Type B pancreatic cell (in vitro differentiated cells): Measurements from ENCODE around the gene ANKRD66. TPM values are rescaled to one million over a fixed set of nuclear protein-coding genes. Genes with fewer than 3 reads are reported as not detected.
A peak's percentile ranks its signal among the peaks of the same experiment; 100 is the strongest.

ENCODE experiments used
- DNase-seq: peaks from one replicate; pipeline ENCODE4 v3.0.0; 2021; ENCODE audit warnings: mixed read lengths; ENCODE audit not compliant: unreplicated experiment; ENCODE audit errors: extremely low spot score
- H3K27ac Mint-ChIP-seq: 2 replicates; pipeline ENCODE4 v1.8.0; 2021; ENCODE audit warnings: mild to moderate bottlenecking, mixed read lengths
- H3K27me3 Mint-ChIP-seq: 2 replicates; pipeline ENCODE4 v1.8.0; 2021; ENCODE audit warnings: mixed read lengths
- H3K36me3 Mint-ChIP-seq: 2 replicates; pipeline ENCODE4 v1.8.0; 2021; ENCODE audit warnings: mixed read lengths
- H3K4me1 Mint-ChIP-seq: one replicate; pipeline ENCODE4 v1.8.0; 2021; ENCODE audit warnings: mixed read lengths; ENCODE audit not compliant: unreplicated experiment
- H3K4me3 Mint-ChIP-seq: 2 replicates; pipeline ENCODE4 v1.8.0; 2021; ENCODE audit warnings: mild to moderate bottlenecking, mixed read lengths
- H3K9me3 Mint-ChIP-seq: 2 replicates; pipeline ENCODE4 v1.8.0; 2021; ENCODE audit warnings: mixed read lengths
- total RNA-seq: library from RNA; stranded (reverse); gene quantifications from 2 replicates; pipeline ENCODE4 v1.2.1, GENCODE V29; 2021; ENCODE audit warnings: low replicate concordance
- TF ChIP-seq, protein P1 (sequence below): fragments of 200-600 bp; sonication (generic); conservative IDR thresholded peaks from 2 replicates; pipeline ENCODE4 v1.5.0; 2021; ENCODE audit warnings: antibody characterized with exemption, mild to moderate bottlenecking

Gene ANKRD66
- total RNA-seq, 1 donor from 2014 or later: 0.34 TPM

DNA sequence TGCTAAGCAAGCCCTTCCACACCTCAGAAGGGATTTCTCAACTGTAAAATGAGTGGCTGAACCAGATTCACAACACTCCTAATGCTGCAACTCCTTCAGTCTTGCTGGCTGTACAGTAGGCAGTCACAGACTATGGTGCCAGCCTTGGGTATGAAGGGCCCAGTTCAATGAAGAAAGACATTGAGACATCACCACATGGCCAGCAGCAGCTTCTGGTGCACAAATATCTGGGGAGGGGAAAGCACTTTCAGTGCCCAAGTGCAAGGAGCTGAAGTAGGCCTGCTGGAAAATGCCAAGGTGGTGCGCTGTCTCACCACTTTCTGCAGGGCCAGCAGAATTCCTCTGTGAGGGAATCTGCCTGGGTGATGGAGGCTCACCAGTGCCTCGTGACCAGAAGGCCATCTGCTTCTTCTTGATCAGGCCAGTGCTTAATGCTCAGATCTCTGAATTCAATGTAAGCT is 13.4 kb upstream of the ANKRD66 start:
- Mint-ChIP-seq H3K9me3 (no peaks in the 10 kb centered on the region), H3K27ac (peak overlapping the region; percentile 80), H3K4me1 (no peaks in the 10 kb centered on the region), H3K36me3 (no peaks in the 10 kb centered on the region), H3K27me3 (peaks cover 62% of the 10 kb centered on the region), H3K4me3 (peak overlapping the region; percentile 85)
- no peak for DNase-seq
- TF ChIP-seq, protein P1, sequence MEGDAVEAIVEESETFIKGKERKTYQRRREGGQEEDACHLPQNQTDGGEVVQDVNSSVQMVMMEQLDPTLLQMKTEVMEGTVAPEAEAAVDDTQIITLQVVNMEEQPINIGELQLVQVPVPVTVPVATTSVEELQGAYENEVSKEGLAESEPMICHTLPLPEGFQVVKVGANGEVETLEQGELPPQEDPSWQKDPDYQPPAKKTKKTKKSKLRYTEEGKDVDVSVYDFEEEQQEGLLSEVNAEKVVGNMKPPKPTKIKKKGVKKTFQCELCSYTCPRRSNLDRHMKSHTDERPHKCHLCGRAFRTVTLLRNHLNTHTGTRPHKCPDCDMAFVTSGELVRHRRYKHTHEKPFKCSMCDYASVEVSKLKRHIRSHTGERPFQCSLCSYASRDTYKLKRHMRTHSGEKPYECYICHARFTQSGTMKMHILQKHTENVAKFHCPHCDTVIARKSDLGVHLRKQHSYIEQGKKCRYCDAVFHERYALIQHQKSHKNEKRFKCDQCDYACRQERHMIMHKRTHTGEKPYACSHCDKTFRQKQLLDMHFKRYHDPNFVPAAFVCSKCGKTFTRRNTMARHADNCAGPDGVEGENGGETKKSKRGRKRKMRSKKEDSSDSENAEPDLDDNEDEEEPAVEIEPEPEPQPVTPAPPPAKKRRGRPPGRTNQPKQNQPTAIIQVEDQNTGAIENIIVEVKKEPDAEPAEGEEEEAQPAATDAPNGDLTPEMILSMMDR: no peak

DNA sequence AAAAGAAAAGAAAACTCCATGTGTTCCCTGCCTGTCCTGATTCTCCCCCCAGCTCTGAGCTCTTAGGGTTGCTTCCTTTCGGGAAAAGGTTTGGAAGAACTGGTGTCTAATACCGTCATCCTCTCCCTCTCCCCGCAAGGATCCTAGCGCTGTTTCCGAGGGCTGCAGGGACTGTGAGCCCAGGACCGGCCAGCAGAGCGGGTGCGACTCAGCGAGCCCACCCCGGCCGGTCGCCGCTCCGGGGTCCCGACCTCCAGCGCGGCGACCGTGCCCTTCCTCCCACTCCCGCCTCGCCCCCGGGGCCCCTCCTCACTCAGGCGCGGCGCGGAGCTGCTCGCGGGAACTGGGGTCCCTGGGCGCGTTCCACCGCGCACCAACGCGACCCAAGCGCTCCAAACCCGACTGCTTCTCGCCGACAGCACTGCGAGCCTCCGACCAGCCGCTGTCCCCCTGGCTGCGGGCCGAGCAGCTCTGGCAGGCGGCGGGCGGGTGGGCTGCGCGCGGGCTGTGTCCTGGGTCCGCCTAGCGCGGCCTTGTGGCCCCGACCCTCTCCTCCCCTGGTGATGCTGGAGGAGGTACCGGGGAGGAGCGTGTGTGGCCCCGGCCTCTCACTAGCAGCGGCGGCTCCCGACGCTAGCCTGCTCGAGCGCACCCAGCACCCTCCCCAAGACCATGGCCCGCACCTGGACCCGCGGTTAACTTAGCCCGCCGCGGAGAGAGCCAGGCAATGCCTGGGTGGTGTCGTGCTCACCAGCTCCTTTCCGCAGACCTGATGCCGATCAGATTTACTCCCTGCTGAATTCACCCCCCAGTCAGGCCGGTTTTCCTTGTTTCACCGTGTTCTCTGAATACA is 11.6 kb upstream of the ANKRD66 start, which contains the start of gene PLA2G7:
Gene PLA2G7 (minus strand): TSS at position 509 of the 853 bp plus-strand sequence. CDS start 12,484 bp downstream, outside the sequence.
- Mint-ChIP-seq H3K4me1 (no peaks in the 10 kb centered on the region), H3K4me3 (peak within 1 kb of the TSS; percentile 91), H3K36me3 (no peaks in the 10 kb centered on the region)

DNA sequence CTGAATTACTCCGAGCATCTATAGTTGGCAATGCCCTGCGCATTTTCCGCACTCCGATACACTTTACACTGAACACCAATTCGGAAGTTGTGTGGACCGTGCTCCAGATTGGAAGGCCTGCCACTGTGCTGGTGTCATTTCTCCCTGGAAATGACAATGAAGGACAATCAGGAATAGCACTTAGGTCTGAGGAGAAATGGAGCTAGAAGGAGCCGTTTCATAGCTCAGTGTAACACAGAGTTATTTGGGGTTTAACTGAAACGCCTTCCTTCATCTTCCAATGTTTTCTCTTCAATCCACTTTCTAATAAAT is 11.1 kb upstream of the ANKRD66 start:
- Mint-ChIP-seq H3K27me3 (peaks cover 64% of the 10 kb centered on the region), H3K9me3 (no peaks in the 10 kb centered on the region), H3K4me3 (peak overlapping the region; percentile 88), H3K27ac (peak overlapping the region; percentile 33), H3K4me1 (no peaks in the 10 kb centered on the region), H3K36me3 (no peaks in the 10 kb centered on the region)
- TF ChIP-seq, protein P1: no peak
- no peak for DNase-seq

More for the DNA sequence above, 11.6 kb upstream of the ANKRD66 start, which contains the start of gene PLA2G7:
- H3K27ac Mint-ChIP-seq: peak within 1 kb of the TSS; percentile 74
- TF ChIP-seq, protein P1: peak; percentile 47
- peaks cover 63% of the 10 kb centered on the region for H3K27me3 Mint-ChIP-seq
- no peaks in the 10 kb centered on the region for H3K9me3 Mint-ChIP-seq
- peak; percentile 73 for DNase-seq

DNA sequence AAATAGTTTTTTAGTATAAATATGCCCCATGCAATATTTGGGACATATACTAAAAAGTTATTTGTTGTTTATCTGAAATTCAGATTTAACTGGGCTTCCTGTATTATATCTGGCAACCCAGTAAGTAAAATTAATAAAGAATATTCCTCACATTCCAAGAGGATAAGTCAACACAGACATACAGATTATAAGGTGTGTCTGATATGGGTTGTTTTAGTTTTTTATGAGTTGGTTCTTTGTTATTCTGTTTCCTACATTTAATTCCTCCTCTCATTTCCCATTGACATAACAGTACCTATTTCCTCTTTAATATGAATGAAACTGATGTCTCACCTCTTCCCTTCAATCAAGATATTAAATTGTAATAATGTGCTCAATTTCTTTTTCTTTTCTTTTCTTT is 9.8 kb upstream of the ANKRD66 start:
- no peaks in the 10 kb centered on the region for H3K9me3 Mint-ChIP-seq
- no peak overlapping the region for H3K4me3 Mint-ChIP-seq
- peaks cover 61% of the 10 kb centered on the region for H3K27me3 Mint-ChIP-seq
- no peak overlapping the region for H3K27ac Mint-ChIP-seq
- TF ChIP-seq, protein P1: no peak
- no peak for DNase-seq
- no peaks in the 10 kb centered on the region for H3K36me3 Mint-ChIP-seq
- H3K4me1 Mint-ChIP-seq: no peaks in the 10 kb centered on the region

DNA sequence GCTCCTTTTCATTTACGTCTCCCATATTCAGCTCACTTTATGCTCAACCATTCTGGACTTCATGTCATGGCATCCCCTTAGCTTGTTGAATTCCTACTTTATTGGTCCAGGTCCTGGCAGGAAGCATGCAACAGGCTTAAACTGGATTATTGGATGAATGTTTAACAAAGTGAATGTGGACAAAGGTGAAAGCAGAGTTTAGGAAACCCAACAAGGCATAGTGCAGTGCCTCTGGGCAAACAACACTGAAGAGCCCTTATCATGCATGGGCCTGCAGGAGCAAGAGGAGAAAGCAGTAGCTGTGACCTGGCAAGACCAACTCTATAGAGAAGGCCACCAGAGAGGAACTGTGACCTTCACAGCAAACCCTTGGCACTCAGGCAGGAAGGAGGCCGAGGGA is 5.3 kb upstream of the ANKRD66 start:
- Mint-ChIP-seq H3K4me1 (no peaks in the 10 kb centered on the region), H3K36me3 (no peaks in the 10 kb centered on the region), H3K27me3 (peaks cover 34% of the 10 kb centered on the region), H3K9me3 (no peaks in the 10 kb centered on the region), H3K4me3 (no peak overlapping the region), H3K27ac (no peak overlapping the region)
- no peak for DNase-seq
- TF ChIP-seq, protein P1: no peak
